IPS-18a (cell line): ENCODE results near the gene PAFAH2.

ENCODE experiments used
- H3K27ac ChIP-seq: one replicate; pipeline ENCODE4 v1.5.1; 2013; ENCODE audit warnings: low read length
- H3K27me3 ChIP-seq: one replicate; pipeline ENCODE4 v1.6.1; 2013; ENCODE audit warnings: mild to moderate bottlenecking, low read length; ENCODE audit not compliant: control insufficient read depth, insufficient read depth
- H3K36me3 ChIP-seq: one replicate; pipeline ENCODE4 v1.6.1; 2013; ENCODE audit warnings: low read depth, low read length; ENCODE audit not compliant: control insufficient read depth
- H3K4me1 ChIP-seq: one replicate; pipeline ENCODE4 v1.6.1; 2013; ENCODE audit warnings: low read depth, low read length; ENCODE audit not compliant: control insufficient read depth
- H3K4me3 ChIP-seq: one replicate; pipeline ENCODE4 v1.5.1; 2013; ENCODE audit warnings: low read length
- H3K9ac ChIP-seq: one replicate; pipeline ENCODE4 v1.6.1; 2013; ENCODE audit warnings: mild to moderate bottlenecking, low read length, moderate library complexity
- H3K9me3 ChIP-seq: one replicate; pipeline ENCODE4 v1.6.1; 2013; ENCODE audit warnings: low read depth, low read length; ENCODE audit not compliant: control insufficient read depth

PAFAH2 gene

DNA sequence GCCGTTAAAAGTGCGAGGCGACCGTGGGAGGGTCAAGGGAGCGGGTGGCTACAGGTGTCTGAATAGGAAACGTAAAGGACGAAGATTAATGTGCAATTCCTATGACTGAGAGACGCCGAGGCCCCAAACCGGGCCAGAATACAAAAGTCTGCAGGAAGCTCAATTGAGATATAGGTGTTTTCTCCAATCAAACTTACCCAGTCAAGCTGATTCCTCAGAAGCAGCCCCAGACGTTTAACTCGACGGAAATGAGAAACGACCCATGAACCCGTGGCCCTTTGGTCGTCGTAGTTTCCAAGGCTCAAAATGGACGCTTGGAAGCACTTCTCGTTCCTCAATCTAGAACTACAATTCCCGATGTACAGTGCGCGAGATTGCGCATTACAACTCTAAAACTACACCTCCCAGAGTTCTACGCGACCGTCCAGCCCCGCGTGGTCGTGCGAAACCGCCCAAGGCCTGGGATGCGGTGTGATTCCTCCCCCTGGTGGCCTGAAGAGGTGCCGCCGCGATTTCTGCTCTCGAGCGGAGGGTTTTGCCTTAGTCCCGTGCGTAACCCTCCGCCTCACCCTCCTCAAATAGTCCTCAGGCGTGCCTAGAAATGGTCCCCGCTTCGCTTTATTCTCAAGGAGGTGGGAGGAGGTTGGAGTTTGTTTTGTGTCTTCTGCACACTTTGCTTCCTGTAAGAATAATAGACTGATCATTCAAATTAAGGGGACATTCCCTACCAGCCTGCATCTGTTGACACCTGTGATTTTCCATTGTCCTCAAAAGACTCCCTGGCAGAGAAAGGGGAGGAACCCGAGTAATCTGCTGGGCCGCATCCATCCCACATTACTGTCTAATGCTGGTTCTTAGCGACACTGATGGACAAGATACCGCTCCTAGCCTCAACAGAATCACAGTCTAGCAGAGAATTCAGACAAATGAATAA, at the start of gene PAFAH2:
Gene PAFAH2 (minus strand): TSS at position 236 of the 934 bp plus-strand sequence. CDS start 7,247 bp downstream, outside the sequence.
- Histone ChIP-seq H3K27ac (peak within 1 kb of the TSS; percentile 8), H3K4me3 (peak within 1 kb of the TSS; percentile 68), H3K27me3 (no peaks in the 10 kb centered on the region), H3K36me3 (no peaks in the 10 kb centered on the region), H3K9me3 (no peaks in the 10 kb centered on the region), H3K4me1 (peaks cover 23% of the 10 kb centered on the region), H3K9ac (peak within 1 kb of the TSS; percentile 63)

GRCh38 chr1:26047278-26047874, 49.5 kb upstream of the PAFAH2 start:
- Histone ChIP-seq H3K9me3 (no peaks in the 10 kb centered on the region), H3K27ac (no peak overlapping the region), H3K9ac (no peak overlapping the region), H3K4me1 (no peaks in the 10 kb centered on the region), H3K4me3 (no peak overlapping the region), H3K36me3 (no peaks in the 10 kb centered on the region), H3K27me3 (peaks cover 70% of the 10 kb centered on the region)

DNA sequence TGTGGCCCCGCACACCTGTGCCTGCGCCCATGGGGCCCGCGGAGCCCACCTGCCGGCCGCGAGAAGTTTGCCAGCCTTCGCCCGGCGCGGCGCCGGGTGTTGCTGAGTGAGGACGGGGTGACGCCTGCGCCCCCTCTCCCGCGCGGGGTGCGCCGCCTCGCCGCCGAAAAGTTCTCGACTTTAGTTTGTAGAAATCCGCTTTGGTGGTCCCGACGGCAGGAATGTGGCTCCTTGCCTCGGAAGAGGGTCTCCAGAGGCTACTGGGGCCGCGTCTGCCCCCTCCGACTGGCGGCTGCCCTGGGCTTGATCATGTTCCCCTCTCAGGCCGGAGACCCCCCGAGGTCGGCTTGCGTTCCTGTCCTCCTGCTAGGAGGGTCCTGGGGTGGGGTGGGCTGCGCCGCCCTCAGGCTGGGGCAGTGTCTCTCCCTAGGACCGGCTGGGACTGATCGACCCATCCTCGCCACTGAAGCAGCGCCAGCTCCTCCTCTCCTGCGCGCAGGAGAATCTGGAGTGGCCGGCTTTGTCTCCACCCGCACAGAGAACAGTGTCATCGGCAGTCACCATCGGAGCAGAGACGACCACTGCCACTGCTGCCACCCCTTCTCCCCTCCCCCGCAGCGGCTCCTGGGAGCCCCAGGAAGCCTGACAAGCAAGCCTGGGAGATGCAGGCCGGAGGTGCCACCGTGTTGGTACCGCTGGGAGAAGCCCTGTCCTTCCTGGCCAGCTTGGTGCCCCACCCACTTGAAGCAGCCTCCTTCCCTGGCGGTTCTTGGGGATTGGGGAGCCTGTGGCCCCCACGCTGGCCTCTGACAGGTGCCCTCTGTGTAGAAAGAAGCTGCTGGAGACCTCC, 48.6 kb upstream of the PAFAH2 start:
- H3K9ac ChIP-seq = no peak overlapping the region
- no peaks in the 10 kb centered on the region for H3K36me3 ChIP-seq
- H3K4me1 ChIP-seq = no peaks in the 10 kb centered on the region
- H3K27ac ChIP-seq = no peak overlapping the region
- H3K4me3 ChIP-seq = peak overlapping the region; percentile 42
- H3K9me3 ChIP-seq = no peaks in the 10 kb centered on the region
- H3K27me3 ChIP-seq = peaks cover 76% of the 10 kb centered on the region

DNA sequence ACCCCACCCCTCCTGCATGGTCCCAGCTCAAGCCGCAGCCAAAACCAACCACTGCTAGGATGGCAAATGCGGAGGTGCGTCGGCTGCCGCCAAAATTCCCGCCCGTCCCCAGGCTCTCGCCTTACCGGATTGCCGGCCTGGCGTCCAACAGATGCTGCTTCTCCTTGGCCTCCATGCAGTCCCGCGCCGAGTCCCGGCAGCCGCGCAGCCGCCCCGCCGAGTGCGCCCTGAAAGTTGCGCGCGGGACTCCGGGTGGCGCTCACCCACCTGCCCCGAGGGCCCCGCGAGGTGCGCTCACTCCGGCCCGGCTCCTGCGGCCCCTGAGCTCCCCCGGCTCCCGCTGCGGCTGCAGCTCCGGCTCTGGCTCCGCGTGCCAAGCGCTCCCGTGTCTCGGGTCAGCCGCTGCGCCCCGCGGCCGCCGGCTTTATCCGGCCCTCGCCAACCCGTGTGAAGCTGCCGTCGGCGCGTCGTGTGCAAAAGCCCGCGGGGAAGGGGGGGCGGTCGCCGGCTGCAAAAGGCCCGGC, 47.9 kb upstream of the PAFAH2 start, which contains the start of gene SLC30A2:
Gene SLC30A2 (minus strand): TSS at position 397 of the 524 bp plus-strand sequence. CDS start 222 bp downstream, at position 175.
- peaks cover 76% of the 10 kb centered on the region for H3K27me3 ChIP-seq
- no peak within 1 kb of the TSS for H3K9ac ChIP-seq
- H3K4me3 ChIP-seq = peak within 1 kb of the TSS; percentile 42

GRCh38 chr1:26044971-26045721, 47.3 kb upstream of the PAFAH2 start:
- H3K9ac ChIP-seq = no peak overlapping the region
- H3K9me3 ChIP-seq = no peaks in the 10 kb centered on the region
- H3K27me3 ChIP-seq = peaks cover 76% of the 10 kb centered on the region
- no peaks in the 10 kb centered on the region for H3K36me3 ChIP-seq
- no peak overlapping the region for H3K27ac ChIP-seq
- peak overlapping the region; percentile 42 for H3K4me3 ChIP-seq
- no peaks in the 10 kb centered on the region for H3K4me1 ChIP-seq

More for the DNA sequence above, 47.9 kb upstream of the PAFAH2 start, which contains the start of gene SLC30A2:
- Histone ChIP-seq H3K4me1 (no peaks in the 10 kb centered on the region), H3K36me3 (no peaks in the 10 kb centered on the region), H3K9me3 (no peaks in the 10 kb centered on the region), H3K27ac (no peak within 1 kb of the TSS)

GRCh38 chr1:26044414-26044813, 46.6 kb upstream of the PAFAH2 start:
- H3K4me3 ChIP-seq = no peak overlapping the region
- peaks cover 75% of the 10 kb centered on the region for H3K27me3 ChIP-seq
- no peaks in the 10 kb centered on the region for H3K9me3 ChIP-seq
- H3K27ac ChIP-seq = no peak overlapping the region
- H3K4me1 ChIP-seq = no peaks in the 10 kb centered on the region
- no peaks in the 10 kb centered on the region for H3K36me3 ChIP-seq
- H3K9ac ChIP-seq = no peak overlapping the region

GRCh38 chr1:26043765-26044164, 45.9 kb upstream of the PAFAH2 start:
- Histone ChIP-seq H3K36me3 (no peaks in the 10 kb centered on the region), H3K4me3 (no peak overlapping the region), H3K27ac (no peak overlapping the region), H3K9me3 (no peaks in the 10 kb centered on the region), H3K27me3 (peaks cover 69% of the 10 kb centered on the region), H3K4me1 (no peaks in the 10 kb centered on the region), H3K9ac (no peak overlapping the region)

- Histone ChIP-seq H3K9ac (no peak overlapping the region), H3K27me3 (peaks cover 52% of the 10 kb centered on the region), H3K4me1 (no peaks in the 10 kb centered on the region), H3K9me3 (no peaks in the 10 kb centered on the region), H3K36me3 (no peaks in the 10 kb centered on the region), H3K27ac (no peak overlapping the region), H3K4me3 (no peak overlapping the region)
Observed at GRCh38 chr1:26041978-26042377, 44.1 kb upstream of the PAFAH2 start.

DNA sequence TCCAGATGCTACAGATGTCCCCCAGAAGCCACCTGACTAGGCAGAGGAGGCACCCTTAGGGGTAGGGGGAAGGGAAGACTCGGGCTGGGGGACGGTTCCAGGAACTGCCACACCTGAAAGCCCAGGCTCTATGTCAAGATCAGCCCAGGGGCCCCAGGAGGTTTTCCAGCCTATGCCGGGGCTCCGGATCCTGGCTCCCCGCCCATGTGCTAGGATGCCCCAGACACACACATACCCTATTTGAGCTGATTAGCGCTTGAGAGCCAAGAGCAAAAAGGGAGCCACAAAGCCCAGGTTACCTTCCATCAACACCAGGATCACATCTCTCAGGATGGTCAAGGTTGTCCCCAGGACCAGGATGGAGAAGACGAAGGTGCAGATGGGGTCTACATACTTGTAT, 43.5 kb upstream of the PAFAH2 start:
- Histone ChIP-seq H3K27ac (no peak overlapping the region), H3K27me3 (peaks cover 52% of the 10 kb centered on the region), H3K4me3 (no peak overlapping the region), H3K9me3 (no peaks in the 10 kb centered on the region), H3K9ac (no peak overlapping the region), H3K36me3 (no peaks in the 10 kb centered on the region), H3K4me1 (no peaks in the 10 kb centered on the region)

- H3K36me3 ChIP-seq = no peaks in the 10 kb centered on the region
- H3K9ac ChIP-seq = no peak overlapping the region
Observed at GRCh38 chr1:26038904-26039303, 41.0 kb upstream of the PAFAH2 start.

More at GRCh38 chr1:26038904-26039303, 41.0 kb upstream of the PAFAH2 start:
- Histone ChIP-seq H3K27me3 (peaks cover 41% of the 10 kb centered on the region), H3K4me1 (no peaks in the 10 kb centered on the region), H3K9me3 (no peaks in the 10 kb centered on the region), H3K4me3 (no peak overlapping the region), H3K27ac (no peak overlapping the region)
